SKM-1 (cell line): ENCODE measurements around the gene FEM1B.

Experiments
- DNase-seq: peaks from one replicate; lab custom pipeline; 2025; ENCODE audit not compliant: unreplicated experiment; lab: John Stamatoyannopoulos, UW

The FEM1B gene

GRCh38 chr15:68258692-68259091 lies 18.9 kb upstream of the FEM1B start:
- no peak for DNase-seq

DNA sequence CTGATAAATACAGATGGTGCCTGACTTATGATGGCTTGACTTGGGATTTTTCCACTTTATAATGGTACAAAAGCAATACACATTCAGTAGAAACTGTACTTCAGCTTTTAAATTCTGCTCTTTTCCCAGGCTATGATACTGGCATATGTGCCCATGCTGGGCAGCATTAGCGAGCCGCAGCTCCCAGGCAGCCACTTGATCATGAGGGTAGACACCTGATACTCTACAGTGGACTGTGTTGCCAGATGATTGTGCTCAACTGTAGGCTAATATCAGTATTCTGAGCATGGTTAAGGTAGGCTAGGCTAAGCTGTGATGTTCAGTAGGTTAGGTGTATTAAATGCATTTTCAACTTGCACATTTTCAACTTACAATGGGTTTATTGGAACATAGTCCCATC lies 17.7 kb upstream of the FEM1B start:
- DNase-seq = no peak

DNA sequence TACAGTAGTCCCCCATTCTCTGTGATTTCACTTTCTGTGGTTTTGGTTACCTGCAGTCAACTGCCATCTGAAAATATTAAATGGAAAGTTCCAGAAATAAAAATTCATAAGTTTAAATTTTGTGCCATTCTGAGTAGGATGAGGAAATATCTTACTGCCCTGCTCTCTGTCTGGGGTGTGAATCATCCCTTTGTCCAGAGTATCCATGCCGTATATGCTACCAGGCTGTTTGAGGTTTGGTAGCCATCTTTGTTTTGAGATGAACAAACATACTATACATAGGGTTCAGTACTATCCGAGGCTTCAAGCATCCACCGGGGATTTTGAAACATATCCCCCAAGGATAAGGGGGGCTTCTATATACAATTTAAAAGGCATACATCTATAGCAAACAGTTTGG lies 16.3 kb upstream of the FEM1B start:
- no peak for DNase-seq

GRCh38 chr15:68261980-68262379 lies 15.6 kb upstream of the FEM1B start:
- DNase-seq = no peak

GRCh38 chr15:68262514-68263356 lies 14.8 kb upstream of the FEM1B start:
- no peak for DNase-seq

DNA sequence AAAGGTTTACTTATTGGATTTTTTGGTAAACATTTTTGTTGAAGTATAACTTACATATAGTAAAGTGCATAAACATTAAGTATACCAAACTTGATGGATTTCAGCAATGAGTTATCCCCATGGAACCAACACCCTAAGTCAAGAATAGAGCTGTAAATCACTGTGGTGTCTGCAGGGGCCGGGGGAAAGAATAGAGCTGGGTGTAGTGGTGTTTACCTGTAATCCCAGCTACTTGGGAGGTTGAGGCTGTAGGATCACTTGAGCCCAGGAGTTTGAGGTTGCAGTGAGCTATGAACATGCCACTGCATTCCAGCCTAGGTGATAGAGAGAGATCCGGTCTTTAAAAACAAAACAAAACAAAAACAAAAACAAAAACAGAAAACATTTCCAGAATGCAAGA lies 13.3 kb upstream of the FEM1B start:
- no peak for DNase-seq

- no peak for DNase-seq
Observed at GRCh38 chr15:68265081-68265480, 12.5 kb upstream of the FEM1B start.

DNA sequence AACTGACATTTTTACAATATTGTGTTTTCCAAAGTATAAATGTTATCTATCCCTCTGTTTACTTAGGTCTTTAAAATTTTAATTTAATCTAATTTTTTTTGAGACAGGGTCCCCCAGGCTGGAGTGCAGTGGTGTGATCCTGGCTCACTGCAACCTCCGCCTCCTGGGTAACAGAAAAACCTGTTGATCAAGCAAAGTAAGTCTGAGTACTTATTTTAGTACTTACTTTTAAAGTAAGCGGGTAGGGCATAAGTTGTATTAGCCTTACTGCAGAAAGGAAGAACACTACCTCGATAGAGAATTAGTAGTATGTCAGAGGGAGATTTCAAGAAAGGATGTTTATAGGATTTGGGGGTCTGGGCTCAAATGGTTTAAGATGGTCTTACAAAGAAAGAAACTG lies 11.9 kb upstream of the FEM1B start:
- no peak for DNase-seq

DNA sequence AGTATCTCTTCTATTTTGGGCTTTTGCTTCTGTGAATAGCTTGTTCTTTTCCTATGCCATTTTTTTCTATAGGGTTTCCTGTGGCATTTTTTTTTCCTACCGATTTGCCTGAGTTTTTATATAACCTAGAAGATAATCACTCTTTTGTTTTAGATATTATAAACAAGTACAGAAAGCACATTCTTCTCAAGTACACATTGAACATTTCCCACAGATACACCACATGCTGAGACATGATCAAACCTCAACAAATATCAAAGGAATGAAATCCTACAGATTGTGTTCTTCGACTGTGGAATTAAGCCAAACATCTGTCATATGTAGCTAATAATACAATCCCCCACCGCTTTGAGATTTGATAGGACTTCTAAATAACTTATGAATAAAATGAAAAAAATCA lies 9.1 kb upstream of the FEM1B start:
- no peak for DNase-seq

DNA sequence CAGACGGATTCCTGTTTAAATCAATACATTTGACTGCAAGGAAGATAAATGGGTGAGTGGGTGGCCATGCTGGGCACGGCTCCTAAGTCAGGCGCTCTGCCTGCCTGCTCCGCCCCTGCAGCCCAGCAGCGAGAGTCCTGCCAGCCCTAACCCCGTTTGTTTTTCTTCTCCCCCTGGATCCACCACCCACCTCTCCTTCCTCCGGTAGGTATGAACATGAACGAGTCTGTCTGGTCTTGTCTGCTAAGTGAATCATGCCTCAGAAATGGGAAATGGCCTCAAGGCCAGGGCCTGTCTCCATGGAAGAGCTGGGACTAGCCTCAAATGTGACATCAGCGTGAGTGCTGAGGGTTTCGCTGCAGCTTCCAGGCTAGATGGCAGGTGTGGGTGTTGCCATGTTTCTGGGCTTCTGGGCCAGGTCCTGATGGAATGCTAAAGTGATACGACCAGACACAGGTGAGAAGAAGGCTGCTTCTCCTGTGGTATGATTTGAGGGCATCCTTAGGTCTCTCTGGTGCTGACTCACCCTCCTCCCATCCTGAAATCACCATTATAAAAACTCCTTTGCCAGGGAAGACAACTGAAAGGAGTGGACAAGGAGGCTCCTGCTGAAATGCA lies 5.6 kb upstream of the FEM1B start:
- no peak for DNase-seq

DNA sequence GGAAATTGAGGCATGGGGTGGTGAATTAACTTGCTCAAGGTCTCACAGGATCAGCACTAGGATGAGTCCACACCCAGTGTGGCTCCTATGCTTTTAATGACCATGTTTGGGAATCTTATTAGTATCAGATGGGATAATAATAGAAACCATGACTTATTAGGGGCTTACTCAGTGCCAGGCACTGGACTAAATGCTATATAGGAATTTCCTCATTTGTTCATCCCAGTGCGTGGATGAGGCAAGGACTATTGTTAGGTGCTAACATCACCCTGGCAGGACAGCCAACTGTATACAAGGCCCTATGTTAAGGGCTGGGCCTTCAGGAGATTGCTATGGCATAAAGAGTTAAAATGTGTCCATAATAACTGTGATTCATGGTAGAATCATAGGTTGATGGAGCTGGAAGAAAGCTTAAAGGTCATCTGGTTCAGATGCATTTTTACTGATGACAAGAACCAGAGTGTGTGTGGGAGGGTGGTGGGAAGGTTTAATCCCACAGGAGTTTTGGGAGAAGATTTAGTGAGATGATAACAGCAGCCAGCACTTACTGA lies 4.7 kb upstream of the FEM1B start:
- no peak for DNase-seq

DNA sequence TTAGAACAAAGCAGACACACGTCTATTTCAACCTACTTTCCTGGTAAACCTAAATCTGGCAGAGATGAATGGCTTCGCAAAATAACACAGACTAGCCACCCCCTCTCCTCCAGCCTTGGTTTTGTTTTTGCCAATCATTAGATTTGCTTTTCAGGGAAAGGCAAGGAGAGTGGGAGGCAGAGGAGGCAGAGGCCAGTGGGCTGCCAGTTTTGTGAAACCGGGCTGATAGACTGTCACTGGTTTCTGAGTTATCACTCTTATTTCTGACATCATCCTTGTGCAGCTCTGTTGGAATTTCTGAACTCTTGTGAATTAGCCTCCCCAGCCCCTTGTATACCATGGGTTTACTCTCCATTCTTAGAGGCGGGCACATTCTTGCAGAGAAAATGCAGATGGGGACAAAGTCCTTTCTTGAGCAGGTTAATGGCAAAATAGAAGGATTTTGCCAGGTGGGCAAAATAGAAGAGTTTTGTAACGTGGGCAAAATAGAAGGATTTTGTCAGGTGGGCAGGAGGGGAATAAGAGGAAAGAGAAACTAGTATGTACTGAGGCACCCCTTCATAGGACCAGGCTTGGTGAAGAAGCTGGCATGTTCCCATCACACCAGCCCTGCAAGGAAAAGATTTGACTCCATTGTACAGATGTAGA lies 3.2 kb upstream of the FEM1B start:
- DNase-seq = no peak

DNA sequence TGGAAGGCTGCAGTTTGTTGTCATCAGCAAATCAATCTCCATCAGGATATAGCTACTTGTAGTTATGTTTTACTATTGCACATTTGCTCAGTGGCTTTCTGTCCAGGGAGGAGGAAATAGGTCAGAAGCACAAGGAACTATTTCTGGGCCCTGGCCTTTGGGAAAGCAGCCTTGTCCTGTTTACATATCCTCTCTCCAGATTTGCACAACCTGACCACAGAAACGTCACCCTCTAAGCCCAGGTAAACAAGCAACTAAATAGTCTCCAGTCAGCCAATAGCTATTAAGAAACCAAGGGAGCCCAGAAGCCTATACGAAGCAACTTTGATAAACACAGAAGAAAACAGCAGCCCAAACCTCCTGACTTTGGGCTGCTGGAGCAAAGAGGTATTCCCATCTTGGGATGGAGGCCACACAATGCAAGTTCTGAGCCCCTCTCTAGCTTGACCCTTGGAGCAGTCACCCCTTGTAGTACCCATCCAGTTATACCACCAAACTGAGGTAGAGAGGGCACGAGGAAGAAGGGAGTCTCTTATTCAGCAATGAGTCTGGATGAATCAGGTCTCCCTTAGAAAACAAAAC lies 2.3 kb upstream of the FEM1B start:
- no peak for DNase-seq

GRCh38 chr15:68276668-68277067 lies 877 bp upstream of the FEM1B start:
- no peak for DNase-seq

- DNase-seq = no peak
Observed at GRCh38 chr15:68277131-68277602, 378 bp upstream of the FEM1B start.

GRCh38 chr15:68278345-68278594 lies 725 bp downstream of the FEM1B start:
- DNase-seq = no peak

DNA sequence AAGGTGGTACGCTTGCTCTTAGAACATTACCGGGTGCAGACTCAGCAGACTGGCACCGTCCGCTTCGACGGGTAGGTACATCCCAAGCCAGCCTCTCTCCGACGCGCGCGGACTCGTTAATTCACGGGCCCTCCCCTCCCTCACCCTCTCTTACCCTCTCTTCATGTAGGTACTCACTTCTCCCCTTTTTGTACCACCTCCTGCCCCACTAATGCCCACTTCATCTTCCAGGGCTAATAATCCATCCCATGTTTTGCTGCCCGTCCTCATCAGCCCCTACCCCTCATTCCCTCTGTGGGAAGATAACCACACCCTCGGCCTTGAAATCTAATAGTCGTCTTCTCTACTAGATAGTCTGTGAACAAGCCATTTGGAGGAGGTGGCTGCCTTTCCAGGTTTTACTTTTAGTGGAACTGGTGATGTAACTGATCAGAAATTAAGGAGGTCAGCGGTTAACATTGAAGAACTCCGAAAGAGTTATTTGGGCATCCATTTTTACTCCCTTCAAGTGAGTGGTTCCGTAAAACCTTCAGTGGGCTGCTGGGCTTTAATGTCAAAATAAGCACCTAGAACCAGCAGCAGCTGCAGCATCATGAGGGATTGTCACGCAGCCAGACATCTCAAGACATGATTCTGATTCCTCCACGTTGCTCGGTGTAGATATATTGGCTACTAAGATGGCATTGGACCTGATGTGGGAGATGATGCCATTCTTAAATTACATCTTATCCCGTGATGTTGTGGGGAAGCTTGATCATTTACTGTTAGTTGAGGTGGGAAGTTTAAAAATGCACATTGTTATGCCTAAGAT lies 1.3 kb downstream of the FEM1B start:
- DNase-seq = no peak

DNA sequence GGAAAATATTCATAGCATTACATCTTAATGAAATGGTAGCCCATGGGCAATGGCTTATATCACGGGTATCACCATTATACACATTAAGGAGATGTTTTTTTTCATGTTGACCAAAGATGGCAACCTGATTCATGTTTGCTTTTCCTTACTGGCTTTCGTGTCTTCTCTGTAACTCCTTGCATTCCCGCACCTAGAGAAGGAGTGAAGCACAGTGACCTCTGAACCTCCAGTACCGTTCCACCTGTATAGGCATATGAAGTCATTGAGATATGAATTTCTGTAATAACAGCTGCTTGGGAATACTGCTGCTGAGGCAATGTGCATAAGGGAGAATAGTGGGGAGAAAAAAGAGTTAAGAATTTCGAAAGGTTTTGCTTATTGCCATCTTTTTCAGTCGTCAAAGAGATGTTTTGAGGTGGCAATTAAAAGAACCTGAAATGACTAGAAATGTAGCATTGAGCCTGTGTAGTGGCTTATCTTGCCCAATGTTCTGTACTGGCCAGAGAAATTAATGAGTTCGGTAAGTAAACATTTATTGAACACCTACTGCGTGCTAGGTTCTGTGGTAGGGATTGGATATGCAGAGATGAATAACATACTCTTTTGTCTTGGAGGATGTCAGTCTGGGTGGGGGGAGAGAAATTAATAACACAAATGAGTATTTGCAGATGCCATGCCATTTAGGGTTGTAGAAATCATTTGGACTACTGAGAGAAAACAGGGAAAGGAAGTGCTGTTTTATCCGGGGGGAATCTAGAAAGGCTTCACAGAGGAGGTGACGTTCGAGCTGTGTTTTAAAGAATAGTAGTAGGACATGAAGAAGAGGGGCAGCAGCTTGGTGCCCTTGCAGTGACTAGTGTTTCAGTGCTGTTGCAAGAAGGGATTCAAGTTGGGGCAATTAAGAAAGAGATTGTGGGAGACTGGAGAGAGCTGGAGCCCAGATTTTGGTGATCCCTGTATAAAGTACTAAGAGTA lies 2.5 kb downstream of the FEM1B start:
- no peak for DNase-seq

GRCh38 chr15:68281008-68281407 lies 3.5 kb downstream of the FEM1B start:
- no peak for DNase-seq

- no peak for DNase-seq
Observed at GRCh38 chr15:68283401-68283800, 5.9 kb downstream of the FEM1B start.
